ENCODE data around the gene MADD. TPM values are rescaled to one million over a fixed set of nuclear protein-coding genes. Genes with fewer than 3 reads are reported as not detected.

Gene MADD
- 10 to 100 TPM; 55.7 to 61.2 TPM for total RNA-seq

DNA sequence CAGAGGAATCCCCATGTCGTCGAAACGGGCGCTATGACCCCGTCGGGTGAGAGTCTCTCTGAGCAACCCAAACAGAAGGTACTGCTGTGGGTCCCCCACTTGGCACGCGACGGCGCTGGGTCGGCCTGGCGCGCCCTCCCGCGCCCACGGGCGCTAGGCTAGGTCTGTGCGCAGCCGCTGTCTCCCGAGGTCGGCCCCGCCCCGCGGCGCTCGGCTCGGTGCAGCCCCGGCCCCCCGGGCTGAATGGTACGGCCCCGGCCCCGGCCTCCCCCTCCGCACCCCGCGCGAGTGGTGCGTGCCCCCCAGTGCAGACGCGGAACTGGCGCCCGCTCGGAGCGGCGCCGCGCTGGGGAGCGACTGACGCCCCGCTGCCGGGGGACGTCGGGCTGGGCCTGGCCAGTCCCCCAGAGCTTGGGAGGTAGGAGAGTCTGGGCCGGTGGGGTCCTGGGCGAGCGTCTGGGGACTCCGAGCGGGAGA lies at the start of gene MADD:
TSS of gene MADD (plus strand) at position 305 of the 477 bp plus-strand sequence.
- Mint-ChIP-seq H3K9me3 (no peaks in the 10 kb centered on the region), H3K36me3 (ENCODE audit: low read depth) (peaks cover 15% of the 10 kb centered on the region), H3K27me3 (no peaks in the 10 kb centered on the region), H3K27ac (peak within 1 kb of the TSS; percentile 98), H3K4me3 (peak within 1 kb of the TSS; percentile 76), H3K4me1 (ENCODE audit: low read depth) (peaks cover 54% of the 10 kb centered on the region)
- ATAC-seq (peak; percentile 83), DNase-seq (peak; percentile 90)
- TF ChIP-seq CTCF (IDR thresholded peaks at IDR 0.05) = no peak
- CTCF ChIA-PET = interaction anchor here (1.4 to 2.4 kb wide), 3 partner anchors 55 to 93 kb away, joined by 3 to 8 read pairs (median 4); partner anchors contain the start of genes ARFGAP2 and DDB2
- POLR2A ChIA-PET = interaction anchor here (2.3 to 2.6 kb wide), 2 partner anchors 28 to 54 kb away, joined by 8 to 21 read pairs; partner anchors contain the start of gene DDB2
- intact Hi-C loops (cut with micrococcal nuclease) = loop anchor here (2.0 kb wide), 1 partner anchor 55 kb away; the partner anchor contains the start of gene DDB2

DNA sequence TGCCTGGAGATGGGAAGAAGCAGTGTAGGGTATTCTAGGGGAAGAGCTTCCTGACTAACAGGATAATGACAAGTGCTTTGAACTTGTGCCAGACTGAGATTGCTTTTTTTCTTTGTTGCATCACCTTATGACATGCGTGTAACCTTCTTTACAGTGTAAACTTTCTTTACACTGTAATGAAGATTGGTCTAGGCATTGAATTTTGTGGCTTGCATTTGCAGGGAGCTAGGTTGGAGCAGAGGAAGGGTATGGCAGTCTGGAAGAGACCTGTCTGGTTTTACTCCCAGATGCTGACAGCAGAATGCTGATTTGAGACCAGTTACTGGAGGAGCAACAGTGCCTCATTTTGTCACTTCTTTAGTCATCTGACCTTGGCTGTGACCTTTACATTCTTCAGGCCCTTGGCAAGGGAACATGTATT lies 49.5 kb upstream of the MADD start:
- ChIA-PET POLR2A (interaction anchor here (0.8 to 2.1 kb wide), 3 partner anchors 11 to 28 kb away, joined by 3 to 7 read pairs (median 4); partner anchors contain the start of gene ACP2), CTCF (interaction anchor here (0.8 to 1.3 kb wide), 3 partner anchors 12 to 15 kb away, joined by 3 to 5 read pairs (median 5); no protein-coding TSS in a partner anchor)
- H3K27me3 Mint-ChIP-seq = no peaks in the 10 kb centered on the region
- DNase-seq = no peak
- peaks cover 64% of the 10 kb centered on the region for H3K36me3 Mint-ChIP-seq (ENCODE audit: low read depth)
- no peaks in the 10 kb centered on the region for H3K9me3 Mint-ChIP-seq
- H3K4me3 Mint-ChIP-seq = no peak overlapping the region
- peak overlapping the region; percentile 46 for H3K27ac Mint-ChIP-seq
- intact Hi-C loops (cut with micrococcal nuclease) = no loop called here
- no peak for ATAC-seq
- TF ChIP-seq CTCF (IDR thresholded peaks at IDR 0.05) = no peak
- H3K4me1 Mint-ChIP-seq (ENCODE audit: low read depth) = peaks cover 46% of the 10 kb centered on the region

DNA sequence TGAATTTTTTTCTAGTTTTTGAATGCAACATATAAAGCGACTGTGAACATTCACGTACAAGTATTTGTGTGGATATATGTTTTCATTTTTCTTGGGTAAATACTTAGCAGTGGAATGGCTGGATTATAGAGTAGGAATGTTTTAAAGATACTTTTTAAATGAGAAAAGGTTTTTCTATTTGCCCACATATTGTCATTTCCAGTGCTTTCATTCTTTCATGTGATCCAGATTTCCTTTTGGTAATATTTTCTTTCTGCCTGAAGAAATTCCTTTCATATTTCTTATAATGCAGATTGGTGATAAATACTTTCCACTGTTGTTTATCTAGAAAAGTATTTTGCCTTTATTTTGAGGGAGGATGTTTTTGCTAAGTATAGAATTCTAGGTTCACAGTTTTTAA lies 47.2 kb upstream of the MADD start:
- POLR2A ChIA-PET = interaction anchor here (0.9 to 2.6 kb wide), 3 partner anchors 12 to 185 kb away, joined by 3 to 14 read pairs (median 3); no protein-coding TSS in a partner anchor
- no peak for TF ChIP-seq CTCF (IDR thresholded peaks at IDR 0.05)
- no peaks in the 10 kb centered on the region for H3K27me3 Mint-ChIP-seq
- intact Hi-C loops (cut with micrococcal nuclease) = no loop called here
- H3K9me3 Mint-ChIP-seq = no peaks in the 10 kb centered on the region
- H3K27ac Mint-ChIP-seq = peak overlapping the region; percentile 46
- H3K4me1 Mint-ChIP-seq (ENCODE audit: low read depth) = peaks cover 47% of the 10 kb centered on the region
- H3K36me3 Mint-ChIP-seq (ENCODE audit: low read depth) = peaks cover 60% of the 10 kb centered on the region
- no peak overlapping the region for H3K4me3 Mint-ChIP-seq
- no peak for DNase-seq
- CTCF ChIA-PET = no interaction called here
- no peak for ATAC-seq

GRCh38 chr11:47225552-47226400 lies 44.2 kb upstream of the MADD start:
- POLR2A ChIA-PET = interaction anchor here (1.0 to 3.3 kb wide), 4 partner anchors 8 to 23 kb away, joined by 6 to 17 read pairs (median 12); partner anchors contain the start of genes ACP2 and DDB2
- no peak for TF ChIP-seq CTCF (IDR thresholded peaks at IDR 0.05)
- ATAC-seq = peak; percentile 96
- H3K36me3 Mint-ChIP-seq (ENCODE audit: low read depth) = peaks cover 60% of the 10 kb centered on the region
- DNase-seq = peak; percentile 54
- no peaks in the 10 kb centered on the region for H3K9me3 Mint-ChIP-seq
- H3K4me3 Mint-ChIP-seq = peak overlapping the region; percentile 38
- intact Hi-C loops (cut with micrococcal nuclease) = no loop called here
- H3K4me1 Mint-ChIP-seq (ENCODE audit: low read depth) = peaks cover 29% of the 10 kb centered on the region
- peak overlapping the region; percentile 74 for H3K27ac Mint-ChIP-seq
- CTCF ChIA-PET = interaction anchor here (1.2 kb wide), 1 partner anchor 48 kb away, joined by 4 read pairs; no protein-coding TSS in a partner anchor
- H3K27me3 Mint-ChIP-seq = no peaks in the 10 kb centered on the region

All from activated CD8-positive, alpha-beta T cell treated with anti-CD3 and anti-CD28 coated beads for 36 hours (primary cell).